ENCODE data around the gene RPS25. TPM values are rescaled to one million over a fixed set of nuclear protein-coding genes. Genes with fewer than 3 reads are reported as not detected.
"Not testable (repeated sequence)": the region's sequence is repeated elsewhere in the genome, so short reads cannot be mapped to it uniquely, and the experiment has no call there.

The RPS25 gene
- total RNA-seq, 1 donor from 2014 or later: 458 TPM

DNA sequence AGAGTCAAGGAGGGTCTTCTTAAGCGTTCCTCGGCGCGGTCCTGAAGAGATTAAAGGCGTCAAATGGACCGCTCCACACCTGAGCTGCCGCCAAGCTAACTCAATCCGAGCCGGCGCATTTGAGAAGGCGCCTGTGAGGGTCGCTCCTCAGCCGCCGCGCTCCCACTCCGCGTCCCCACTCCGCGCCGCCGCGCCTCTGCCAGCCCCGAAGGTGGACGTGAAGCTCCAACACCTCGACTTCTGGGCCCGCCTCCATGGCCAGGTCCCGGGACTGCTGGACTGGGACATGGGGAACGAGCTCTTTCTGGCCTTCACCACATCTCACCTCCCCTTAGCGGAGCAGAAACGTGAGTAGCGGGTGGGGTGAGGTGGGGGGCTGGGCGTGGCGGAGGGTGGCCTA is 46.5 kb downstream of the RPS25 start, which contains the start of gene FOXR1:
TSS of gene FOXR1 (plus strand) at position 116 of the 400 bp plus-strand sequence. CDS start at position 287, 171 bp downstream.
- DNase-seq (ENCODE audit: low read depth in 2 of 2): no peak

DNA sequence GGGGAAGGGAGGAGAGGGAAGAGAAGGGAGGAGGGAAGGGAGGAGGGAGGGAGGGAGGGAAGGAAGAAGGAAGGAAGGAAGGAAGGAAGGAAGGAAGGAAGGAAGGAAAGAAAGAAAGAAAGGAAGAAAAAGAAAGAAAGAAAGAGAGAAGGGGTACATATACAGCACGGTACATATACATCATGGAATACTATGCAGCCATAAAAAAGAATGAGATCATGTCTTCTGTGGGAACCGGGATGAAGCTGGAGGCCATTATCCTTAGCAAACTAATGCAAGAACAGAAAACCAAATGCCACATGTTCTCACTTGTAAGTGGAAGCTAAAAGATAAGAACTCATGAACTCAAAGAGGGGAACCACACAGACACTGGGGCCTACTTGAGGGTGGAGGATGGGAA is 48.6 kb downstream of the RPS25 start:
- not testable (repeated sequence) for DNase-seq (ENCODE audit: low read depth in 2 of 2)

Other genes with a start within 250 kb of the RPS25 start
- 85.2 and 92.0 TPM in 2 replicates for gene DDX6, start 227.2 kb downstream of the RPS25 start, total RNA-seq
- gene CXCR5, start 134.5 kb downstream of the RPS25 start, total RNA-seq: not detected in 2 replicates
- 4.5 and 8.2 TPM in 2 replicates for gene BCL9L, start 92.4 kb downstream of the RPS25 start, total RNA-seq
- not detected in 2 replicates for gene UPK2, start 62.0 kb downstream of the RPS25 start, total RNA-seq
- gene FOXR1, start 46.6 kb downstream of the RPS25 start, total RNA-seq: not detected in 2 replicates
- 6.2 and 8.7 TPM in 2 replicates for gene CENATAC, start 20.2 kb downstream of the RPS25 start, total RNA-seq
- 64.7 and 74.2 TPM in 2 replicates for gene TRAPPC4, start 423 bp upstream of the RPS25 start, total RNA-seq
- 14.5 and 18.1 TPM in 2 replicates for gene SLC37A4, start 12.5 kb upstream of the RPS25 start, total RNA-seq
- 146 and 148 TPM in 2 replicates for gene HYOU1, start 38.9 kb upstream of the RPS25 start, total RNA-seq
- gene VPS11, start 49.5 kb upstream of the RPS25 start, total RNA-seq: 20.0 and 34.8 TPM in 2 replicates
- gene HMBS, start 66.5 kb upstream of the RPS25 start, total RNA-seq: 3.8 and 4.5 TPM in 2 replicates
- 10.5 and 17.6 TPM in 2 replicates for gene DPAGT1, start 83.5 kb upstream of the RPS25 start, total RNA-seq
- gene C2CD2L, start 89.0 kb upstream of the RPS25 start, total RNA-seq: 1.7 and 3.4 TPM in 2 replicates
- 11.3 and 16.4 TPM in 2 replicates for gene HINFP, start 103.2 kb upstream of the RPS25 start, total RNA-seq
- gene ABCG4, start 130.7 kb upstream of the RPS25 start, total RNA-seq: under 0.01 TPM in 1 of 2 replicates, not detected in the other
- gene NLRX1, start 150.4 kb upstream of the RPS25 start, total RNA-seq: 11.0 and 16.1 TPM in 2 replicates
- not detected in 2 replicates for gene NHERF4, start 167.1 kb upstream of the RPS25 start, total RNA-seq
- 7.4 and 9.4 TPM in 2 replicates for gene CBL, start 188.0 kb upstream of the RPS25 start, total RNA-seq

Data from dermis microvascular lymphatic vessel endothelial cell (primary cell).